ENCODE data around the gene KAZN.

Gene KAZN

GRCh38 chr1:15008783-15009729 lies 410.6 kb downstream of the KAZN start:
- DNase-seq (ENCODE audit: low spot score) = no peak

- DNase-seq (ENCODE audit: low spot score) = no peak
These were observed 412.7 kb downstream of the KAZN start for GRCh38 chr1:15011160-15011559.

GRCh38 chr1:15011661-15012060 lies 413.2 kb downstream of the KAZN start:
- no peak for DNase-seq (ENCODE audit: low spot score)

- no peak for DNase-seq (ENCODE audit: low spot score)
These were observed 414.3 kb downstream of the KAZN start for GRCh38 chr1:15012822-15013221.

GRCh38 chr1:15013767-15014166 lies 415.3 kb downstream of the KAZN start:
- no peak for DNase-seq (ENCODE audit: low spot score)

GRCh38 chr1:15014516-15014915 lies 416.0 kb downstream of the KAZN start:
- DNase-seq (ENCODE audit: low spot score) = no peak

- DNase-seq (ENCODE audit: low spot score) = no peak
These were observed 417.5 kb downstream of the KAZN start for GRCh38 chr1:15016001-15016400.

- no peak for DNase-seq (ENCODE audit: low spot score)
These were observed 418.0 kb downstream of the KAZN start for GRCh38 chr1:15016526-15016925.

GRCh38 chr1:15017120-15017519 lies 418.6 kb downstream of the KAZN start:
- no peak for DNase-seq (ENCODE audit: low spot score)

GRCh38 chr1:15018767-15019166 lies 420.3 kb downstream of the KAZN start:
- no peak for DNase-seq (ENCODE audit: low spot score)

GRCh38 chr1:15020943-15021745 lies 422.7 kb downstream of the KAZN start:
- DNase-seq (ENCODE audit: low spot score) = no peak

GRCh38 chr1:15022048-15022447 lies 423.6 kb downstream of the KAZN start:
- no peak for DNase-seq (ENCODE audit: low spot score)

GRCh38 chr1:15023205-15023604 lies 424.7 kb downstream of the KAZN start:
- DNase-seq (ENCODE audit: low spot score) = no peak

- no peak for DNase-seq (ENCODE audit: low spot score)
These were observed 425.5 kb downstream of the KAZN start for GRCh38 chr1:15023976-15024375.

- no peak for DNase-seq (ENCODE audit: low spot score)
These were observed 427.6 kb downstream of the KAZN start for GRCh38 chr1:15026117-15026489.

GRCh38 chr1:15027515-15027986 lies 429.1 kb downstream of the KAZN start:
- DNase-seq (ENCODE audit: low spot score) = peak; percentile 50

- DNase-seq (ENCODE audit: low spot score) = peak; percentile 74
These were observed 429.6 kb downstream of the KAZN start for GRCh38 chr1:15028102-15028501.

GRCh38 chr1:15028616-15029015 lies 430.1 kb downstream of the KAZN start:
- DNase-seq (ENCODE audit: low spot score) = no peak

GRCh38 chr1:15029036-15029435 lies 430.6 kb downstream of the KAZN start:
- no peak for DNase-seq (ENCODE audit: low spot score)

- DNase-seq (ENCODE audit: low spot score) = no peak
These were observed 431.3 kb downstream of the KAZN start for GRCh38 chr1:15029786-15030185.

- DNase-seq (ENCODE audit: low spot score) = no peak
These were observed 432.9 kb downstream of the KAZN start for GRCh38 chr1:15031251-15031933.

- DNase-seq (ENCODE audit: low spot score) = no peak
These were observed 434.8 kb downstream of the KAZN start for GRCh38 chr1:15033264-15033663.
